Gastrocnemius medialis (tissue), 4 donors: ENCODE results near the gene TRIM37. TPM values are rescaled to one million over a fixed set of nuclear protein-coding genes. Genes with fewer than 3 reads are reported as not detected.

Experiments
- ATAC-seq, 2 donors: fragments of 150-250 bp; one replicate each; pipeline ENCODE4 v1.9.1; 2016
- DNase-seq, 2 donors: peaks; one replicate each; pipeline ENCODE4 v3.0.0-alpha.2; 2019
- H3K27ac ChIP-seq, 4 donors: fragments of 200-600 bp; sonication (generic); 1 replicate in 1 of 4; 2 replicates in 3 of 4; pipeline ENCODE4 v1.5.1; 2016 to 2018; ENCODE audit warnings: mild to moderate bottlenecking in 2 of 4, moderate library complexity in 1 of 4
- H3K27me3 ChIP-seq, 3 donors: fragments of 200-600 bp; sonication (generic) in 2 of 3; 1 replicate in 1 of 3; 2 replicates in 2 of 3; pipeline versions ENCODE4 v1.5.1 to v1.6.0; 2016 to 2019; ENCODE audit warnings: mild to moderate bottlenecking in 1 of 3, moderate library complexity in 1 of 3
- H3K36me3 ChIP-seq, 2 donors: fragments of 200-600 bp; sonication (generic) in 1 of 2; one replicate each; pipeline ENCODE4 v1.5.1; 2017 to 2018
- H3K4me1 ChIP-seq, 2 donors: fragments of 200-600 bp; sonication (generic) in 1 of 2; one replicate each; pipeline ENCODE4 v1.5.1; 2016 to 2017; ENCODE audit warnings: mild to moderate bottlenecking in 2 of 2
- H3K4me3 ChIP-seq, 4 donors: fragments of 200-600 bp; sonication (generic) in 3 of 4; 1 replicate in 1 of 4; 2 replicates in 3 of 4; pipeline ENCODE4 v1.5.1; 2016 to 2019; ENCODE audit warnings: mild to moderate bottlenecking in 2 of 4
- H3K9me3 ChIP-seq, 3 donors: fragments of 200-600 bp; sonication (generic) in 2 of 3; 1 replicate in 1 of 3; 2 replicates in 2 of 3; pipeline ENCODE4 v1.5.1; 2016 to 2019
- POLR2A ChIP-seq, 2 donors: fragments of 450-650 bp; IDR thresholded peaks; one replicate each; pipeline ENCODE4 v1.6.1; 2017; ENCODE audit warnings: antibody characterized with exemption in 2 of 2, mild to moderate bottlenecking in 2 of 2, moderate library complexity in 2 of 2
- in situ Hi-C, 4 donors: fragments of 200-750 bp; cut with MboI; loops; one replicate each; pipeline versions ENCODE4 v1.15.0 to v1.8.0; 2017; ENCODE audit warnings: low sequenced_read_pairs in 4 of 4
- intact Hi-C: fragments of 100-400 bp; cut with DNase I; formaldehyde crosslinking; loops from one replicate; pipeline ENCODE4 v1.15.1; 2023; ENCODE audit warnings: low total_unique reads
- total RNA-seq, 4 donors: library from RNA; depleted of rRNA; stranded (reverse); fragments of >200 nt; gene quantifications; one replicate each; pipeline versions ENCODE4 v1.1.0 to v1.2.3, GENCODE V29; 2016
- TF ChIP-seq, protein P1 (sequence below), 5 experiments: fragments of 450-650 bp in 3 of 5; fragments of 200-600 bp in 2 of 5; sonication (generic) in 2 of 5; IDR thresholded peaks in 4 of 5; conservative IDR thresholded peaks in 1 of 5; 1 replicate in 4 of 5; 2 replicates in 1 of 5; pipeline ENCODE4 v1.5.1; 2016 to 2019; ENCODE audit warnings: antibody characterized with exemption in 5 of 5, mild to moderate bottlenecking in 3 of 5, moderate library complexity in 3 of 5

Gene TRIM37
- total RNA-seq, 4 donors from 2014 or later = 16.1 to 17.5 (median 16.3) TPM

DNA sequence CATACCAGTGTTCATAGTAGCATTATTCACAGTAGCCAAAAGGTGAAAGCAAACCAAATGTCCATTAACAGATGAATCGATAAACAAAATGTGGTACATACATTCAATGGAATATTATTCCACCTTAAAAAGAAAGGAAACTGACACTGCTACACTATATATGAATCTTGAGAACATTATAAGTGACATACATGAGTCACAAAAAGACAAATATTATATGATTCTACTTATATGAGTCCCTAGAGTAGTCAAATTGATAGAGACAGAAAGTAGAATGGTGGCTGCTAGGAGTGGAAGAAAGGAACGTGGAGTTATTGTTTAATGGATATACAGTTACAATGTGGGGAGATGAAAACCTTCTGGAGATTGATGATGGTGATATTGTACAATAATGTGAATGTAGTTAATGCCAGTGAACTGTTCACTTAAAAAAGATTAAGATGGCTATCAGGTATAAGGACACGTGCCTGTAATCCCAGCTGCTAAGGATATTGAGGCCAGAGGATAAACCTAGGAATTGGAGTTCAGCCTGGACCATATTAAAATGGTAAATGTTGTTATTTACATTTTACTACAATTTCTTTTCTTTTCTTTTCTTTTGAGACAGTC lies 20.2 kb upstream of the TRIM37 start:
- H3K27ac ChIP-seq = no peak overlapping the region
- no peaks in the 10 kb centered on the region for H3K4me1 ChIP-seq
- no peaks in the 10 kb centered on the region for H3K36me3 ChIP-seq
- H3K9me3 ChIP-seq = no peaks in the 10 kb centered on the region
- intact Hi-C loops = no loop called here
- no peak for TF ChIP-seq POLR2A (IDR thresholded peaks at IDR 0.05)
- TF ChIP-seq, protein P1, sequence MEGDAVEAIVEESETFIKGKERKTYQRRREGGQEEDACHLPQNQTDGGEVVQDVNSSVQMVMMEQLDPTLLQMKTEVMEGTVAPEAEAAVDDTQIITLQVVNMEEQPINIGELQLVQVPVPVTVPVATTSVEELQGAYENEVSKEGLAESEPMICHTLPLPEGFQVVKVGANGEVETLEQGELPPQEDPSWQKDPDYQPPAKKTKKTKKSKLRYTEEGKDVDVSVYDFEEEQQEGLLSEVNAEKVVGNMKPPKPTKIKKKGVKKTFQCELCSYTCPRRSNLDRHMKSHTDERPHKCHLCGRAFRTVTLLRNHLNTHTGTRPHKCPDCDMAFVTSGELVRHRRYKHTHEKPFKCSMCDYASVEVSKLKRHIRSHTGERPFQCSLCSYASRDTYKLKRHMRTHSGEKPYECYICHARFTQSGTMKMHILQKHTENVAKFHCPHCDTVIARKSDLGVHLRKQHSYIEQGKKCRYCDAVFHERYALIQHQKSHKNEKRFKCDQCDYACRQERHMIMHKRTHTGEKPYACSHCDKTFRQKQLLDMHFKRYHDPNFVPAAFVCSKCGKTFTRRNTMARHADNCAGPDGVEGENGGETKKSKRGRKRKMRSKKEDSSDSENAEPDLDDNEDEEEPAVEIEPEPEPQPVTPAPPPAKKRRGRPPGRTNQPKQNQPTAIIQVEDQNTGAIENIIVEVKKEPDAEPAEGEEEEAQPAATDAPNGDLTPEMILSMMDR (IDR thresholded peaks at IDR 0.05 in 4 of 5, conservative IDR thresholded peaks at IDR 0.05 in 1 of 5) = no peak
- no peaks in the 10 kb centered on the region for H3K27me3 ChIP-seq
- ATAC-seq (no peak), DNase-seq (no peak)
- no peak overlapping the region for H3K4me3 ChIP-seq
- in situ Hi-C loops = no loop called here

DNA sequence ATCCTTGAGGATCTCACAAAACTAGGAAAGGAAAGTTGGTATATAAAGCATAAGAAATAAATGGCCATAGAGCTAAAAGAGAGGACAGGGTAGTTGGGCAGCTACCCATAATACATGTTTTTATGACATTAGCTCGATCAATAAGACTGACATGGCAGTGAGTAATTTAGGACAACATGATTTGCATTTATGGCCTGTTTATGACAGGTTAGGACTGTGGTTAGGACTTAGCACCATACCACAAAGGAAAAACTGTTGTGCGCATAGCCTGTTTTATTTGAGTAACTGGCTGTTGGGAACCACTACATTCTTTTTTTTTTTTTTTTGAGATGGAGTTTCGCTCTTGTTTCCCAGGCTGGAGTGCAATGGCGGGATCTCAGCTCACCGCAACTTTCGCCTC lies 18.0 kb upstream of the TRIM37 start:
- H3K9me3 ChIP-seq = no peaks in the 10 kb centered on the region
- in situ Hi-C loops = no loop called here
- ATAC-seq = no peak
- H3K27ac ChIP-seq = no peak overlapping the region
- H3K27me3 ChIP-seq = no peaks in the 10 kb centered on the region
- H3K4me1 ChIP-seq = no peaks in the 10 kb centered on the region
- no peaks in the 10 kb centered on the region for H3K36me3 ChIP-seq
- intact Hi-C loops = no loop called here
- no peak overlapping the region for H3K4me3 ChIP-seq
- DNase-seq = no peak
- TF ChIP-seq, protein P1 (IDR thresholded peaks at IDR 0.05 in 4 of 5, conservative IDR thresholded peaks at IDR 0.05 in 1 of 5) = no peak
- TF ChIP-seq POLR2A (IDR thresholded peaks at IDR 0.05) = no peak

DNA sequence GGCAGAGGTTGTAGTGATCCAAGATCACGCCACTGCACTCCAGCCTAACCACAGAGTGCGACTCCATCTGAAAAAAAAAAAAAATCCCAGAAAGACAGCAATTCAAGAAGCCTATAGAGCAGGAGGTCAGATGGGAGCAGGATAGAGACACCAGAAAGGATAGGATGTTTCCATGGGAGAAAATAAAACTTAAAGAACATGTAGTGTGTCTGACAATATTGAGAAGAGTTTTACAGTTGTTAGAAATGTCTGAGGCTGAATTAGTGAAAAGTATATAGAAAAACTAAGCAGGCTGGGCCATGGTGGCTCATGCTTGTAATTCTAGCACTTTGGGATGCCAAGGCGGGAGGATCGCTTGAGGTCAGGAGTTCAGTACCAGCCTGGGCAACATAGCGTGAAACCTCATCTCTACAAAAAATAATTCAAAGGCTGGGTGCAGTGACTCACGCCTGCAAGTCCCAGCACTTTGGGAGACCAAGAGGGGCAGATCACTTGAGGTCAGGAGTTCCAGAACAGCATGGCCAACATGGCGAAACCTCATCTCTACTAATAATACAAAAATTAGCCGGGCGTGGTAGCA lies 15.3 kb upstream of the TRIM37 start:
- in situ Hi-C loops = no loop called here
- ATAC-seq (no peak), DNase-seq (no peak)
- H3K36me3 ChIP-seq = no peaks in the 10 kb centered on the region
- intact Hi-C loops = no loop called here
- no peak overlapping the region for H3K4me3 ChIP-seq
- no peak overlapping the region for H3K27ac ChIP-seq
- TF ChIP-seq, protein P1 (IDR thresholded peaks at IDR 0.05 in 4 of 5, conservative IDR thresholded peaks at IDR 0.05 in 1 of 5) = no peak
- no peak for TF ChIP-seq POLR2A (IDR thresholded peaks at IDR 0.05)
- H3K9me3 ChIP-seq = no peaks in the 10 kb centered on the region
- no peaks in the 10 kb centered on the region for H3K27me3 ChIP-seq
- H3K4me1 ChIP-seq = no peaks in the 10 kb centered on the region

DNA sequence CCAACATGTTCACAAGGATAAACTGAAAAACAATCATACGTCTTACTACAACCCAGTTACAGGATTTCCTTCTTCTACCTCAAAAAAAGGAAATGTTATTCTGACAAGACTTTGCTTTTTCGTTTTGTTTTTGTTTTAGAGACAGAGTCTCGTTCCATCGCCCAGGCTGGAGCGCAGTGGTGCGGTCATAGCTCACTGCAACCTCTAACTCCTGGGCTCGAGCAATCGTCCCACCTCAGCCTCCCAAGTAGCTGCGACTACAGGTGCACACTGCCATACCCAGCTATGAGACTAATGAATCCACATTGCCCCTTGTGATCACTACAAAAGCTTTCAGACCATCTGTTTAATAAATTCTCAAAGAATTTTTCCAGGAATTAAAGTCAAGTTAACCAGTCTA lies 8.8 kb upstream of the TRIM37 start:
- ATAC-seq (no peak), DNase-seq (no peak)
- Histone ChIP-seq H3K27me3 (no peaks in the 10 kb centered on the region), H3K9me3 (no peaks in the 10 kb centered on the region), H3K27ac (no peak overlapping the region), H3K4me3 (no peak overlapping the region), H3K36me3 (no peaks in the 10 kb centered on the region), H3K4me1 (no peaks in the 10 kb centered on the region)
- TF ChIP-seq, protein P1 (IDR thresholded peaks at IDR 0.05 in 4 of 5, conservative IDR thresholded peaks at IDR 0.05 in 1 of 5) = no peak
- TF ChIP-seq POLR2A (IDR thresholded peaks at IDR 0.05) = no peak
- in situ Hi-C loops (no loop called here), intact Hi-C loops (no loop called here)

DNA sequence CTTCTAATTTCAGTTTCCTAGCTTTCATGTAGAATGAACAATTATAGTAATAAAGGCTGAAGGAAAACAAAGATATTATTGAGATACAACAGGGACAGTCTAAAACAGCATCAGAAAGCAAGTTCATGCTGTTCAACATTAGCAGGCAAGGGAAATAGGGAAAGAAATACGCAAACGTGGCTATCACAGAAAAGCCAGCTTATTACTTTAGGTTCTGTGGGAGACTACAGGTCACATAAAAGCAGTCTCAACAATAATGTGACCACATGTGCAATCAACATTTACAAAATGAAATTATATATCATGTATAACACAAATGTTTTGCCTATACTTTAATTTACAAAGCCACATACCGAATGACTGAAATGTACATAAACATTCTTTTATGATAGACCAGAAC lies 4.9 kb upstream of the TRIM37 start:
- no peak for ATAC-seq
- in situ Hi-C loops = no loop called here

More for the DNA sequence above, 4.9 kb upstream of the TRIM37 start:
- intact Hi-C loops = no loop called here
- Histone ChIP-seq H3K9me3 (no peaks in the 10 kb centered on the region), H3K4me3 (no peak overlapping the region), H3K27ac (no peak overlapping the region), H3K4me1 (peaks cover 0 to 10% of the 10 kb centered on the region in 2 donors), H3K36me3 (no peaks in the 10 kb centered on the region), H3K27me3 (no peaks in the 10 kb centered on the region)
- TF ChIP-seq POLR2A (IDR thresholded peaks at IDR 0.05) = no peak
- TF ChIP-seq, protein P1 (IDR thresholded peaks at IDR 0.05 in 4 of 5, conservative IDR thresholded peaks at IDR 0.05 in 1 of 5) = no peak
- DNase-seq = no peak
